HepG2 (cell line): ENCODE measurements around the gene IDH3G. TPM values are rescaled to one million over a fixed set of nuclear protein-coding genes. Genes with fewer than 3 reads are reported as not detected.

Experiments used
- ATAC-seq: fragments of 200-7000 bp; cut with Tn5 transposase; 3 replicates; pipeline ENCODE4 v1.9.1; 2020; ENCODE audit warnings: mild to moderate bottlenecking, moderate library complexity
- BruUV-seq: library from RNA; stranded (reverse); fragments of 400-500 nt; replicated peaks from 2 replicates; lab custom pipeline; 2021; lab: Mats Ljungman, UMichigan
- CTCF ChIA-PET: fragments of 300-600 bp; formaldehyde crosslinking; extraction: SDS; loops from one replicate; lab custom pipeline; 2021; ENCODE audit warnings: low total read pairs, inconsistent platforms, low intra/inter-chr PET ratio; lab: Yijun Ruan, JAX
- POLR2A ChIA-PET: fragments of 350-600 bp; sonication (Branson Sonifier 250); formaldehyde crosslinking; loops from one replicate; lab custom pipeline; 2020; ENCODE audit warnings: antibody characterized with exemption, inconsistent platforms; lab: Yijun Ruan, JAX
- DNase-seq: peaks from one replicate; pipeline ENCODE4 v3.0.0-alpha.2; 2015; ENCODE audit warnings: low spot score
- FAIRE-seq: peaks from 3 replicates; lab custom pipeline; 2011; peaks lifted over from hg19 to GRCh38; lab: Jason Lieb, UNC
- H2AFZ ChIP-seq: one replicate; pipeline ENCODE4 v1.6.1; 2011; ENCODE audit warnings: low read length, inconsistent platforms
- H3K27ac ChIP-seq: fragments of 300-600 bp; 3 replicates; pipeline ENCODE4 v1.8.0; 2011; ENCODE audit warnings: mixed run types, mild to moderate bottlenecking, mixed read lengths, low read length, inconsistent platforms; ENCODE audit not compliant: insufficient read depth; ENCODE audit errors: extremely low read length
- H3K27me3 ChIP-seq, 2 experiments: fragments of 200-600 bp in 1 of 2; 2 replicates in 1 of 2; 3 replicates in 1 of 2; pipeline versions ENCODE4 v1.6.0 to v1.8.0; 2011; ENCODE audit warnings: low read length in 2 of 2, mild to moderate bottlenecking in 2 of 2, moderate library complexity in 2 of 2, inconsistent platforms in 1 of 2; ENCODE audit not compliant: insufficient read depth in 2 of 2, control insufficient read depth in 1 of 2
- H3K36me3 ChIP-seq, 2 experiments: fragments of 200-600 bp in 1 of 2; replicated peaks in 1 of 2; 2 replicates in 1 of 2; 3 replicates in 1 of 2; pipeline versions ENCODE4 v1.5.1 to v1.8.0; 2011; ENCODE audit warnings: low read length in 2 of 2, inconsistent platforms in 1 of 2; ENCODE audit not compliant: insufficient read depth in 2 of 2, control insufficient read depth in 1 of 2
- H3K4me1 ChIP-seq: 2 replicates; pipeline ENCODE4 v1.5.1; 2012; ENCODE audit warnings: low read length, inconsistent platforms; ENCODE audit not compliant: insufficient read depth
- H3K4me2 ChIP-seq: 2 replicates; pipeline ENCODE4 v1.6.0; 2011; ENCODE audit warnings: low read depth, low read length, inconsistent platforms
- H3K4me3 ChIP-seq, 3 experiments: fragments of 200-600 bp in 1 of 3; sonication (generic), shearing (Covaris generic) in 1 of 3; replicated peaks in 1 of 3; 2 replicates each; pipeline ENCODE4 v1.5.1; 2011 to 2016; ENCODE audit warnings: low read length in 3 of 3, inconsistent platforms in 2 of 3, low read depth in 2 of 3, mild to moderate bottlenecking in 2 of 3, control low read depth in 1 of 3, mixed read lengths in 1 of 3; ENCODE audit not compliant: insufficient read depth in 1 of 3
- H3K79me2 ChIP-seq: one replicate; pipeline ENCODE4 v1.6.1; 2011; ENCODE audit warnings: low read length, inconsistent platforms; ENCODE audit not compliant: insufficient read depth
- H3K9ac ChIP-seq: 2 replicates; pipeline ENCODE4 v1.6.0; 2011; ENCODE audit warnings: mild to moderate bottlenecking, low read depth, low read length, inconsistent platforms; ENCODE audit not compliant: insufficient read depth
- H3K9me3 ChIP-seq: 2 replicates; pipeline ENCODE4 v1.5.1; 2012; ENCODE audit warnings: mild to moderate bottlenecking, low read length
- H4K20me1 ChIP-seq: 2 replicates; pipeline ENCODE4 v1.6.0; 2011; ENCODE audit warnings: inconsistent platforms, mild to moderate bottlenecking, low read length, moderate library complexity; ENCODE audit not compliant: insufficient read depth
- ADNP ChIP-seq: sonication (generic); formaldehyde crosslinking; IDR thresholded peaks from 2 replicates; pipeline ENCODE4 v1.4.0; 2020; ENCODE audit warnings: missing genetic modification reagents
- ARNT ChIP-seq: fragments of 450-650 bp; IDR thresholded peaks from 2 replicates; pipeline ENCODE4 v1.6.1; 2017
- ZNF652 ChIP-seq: IDR thresholded peaks from 2 replicates; pipeline ENCODE4 v1.6.1; 2016; ENCODE audit warnings: low read depth, borderline replicate concordance
- ZNF883 ChIP-seq: sonication (generic); formaldehyde crosslinking; IDR thresholded peaks from 2 replicates; pipeline ENCODE4 v1.5.1; 2020; ENCODE audit warnings: mild to moderate bottlenecking, missing genetic modification reagents; ENCODE audit errors: not compliant biosample characterization
- WGBS: methylation state at CpG from one replicate; pipeline ENCODE4 v1.1.6; 2017; ENCODE audit warnings: low lambda C conversion rate; 5-methylcytosine and 5-hydroxymethylcytosine counted together
- in situ Hi-C: cut with HindIII; loops from 2 replicates; pipeline ENCODE4 v1.10.0; 2017; ENCODE audit warnings: low pct_unique_long_range_greater_than_20kb; ENCODE audit not compliant: extremely low pct_ligation_motif_present
- intact Hi-C: fragments of 100-400 bp; cut with micrococcal nuclease; formaldehyde crosslinking; loops from one replicate; pipeline ENCODE4 v1.10.0; 2022; ENCODE audit not compliant: unreplicated experiment
- polyA plus RNA-seq, 8 experiments: library from polyadenylated mRNA; depleted of rRNA in 3 of 8; stranded (reverse) in 7 of 8; unstranded in 1 of 8; fragments of >200 nt; fragmentation: Illumina TruSeq in 4 of 8; extraction: Trizol in 4 of 8; gene quantifications; 2 replicates each; pipeline versions ENCODE4 v1.2.1 to v1.2.3, GENCODE V29; 2011 to 2016; ENCODE audit warnings: low read depth in 4 of 8, missing spikeins in 1 of 8, mixed read lengths in 1 of 8; ENCODE audit not compliant: insufficient read depth in 1 of 8
- total RNA-seq, 5 experiments: library from RNA; depleted of rRNA; stranded (reverse); fragments of >200 nt; fragmentation: Illumina TruSeq; extraction: Trizol; gene quantifications; 2 replicates each; pipeline ENCODE4 v1.2.3, GENCODE V29; 2016; ENCODE audit warnings: low read depth in 1 of 5
- TF ChIP-seq, protein P1 (sequence below): sonication (generic); formaldehyde crosslinking; IDR thresholded peaks from 2 replicates; pipeline ENCODE4 v1.5.0; 2020; ENCODE audit warnings: missing genetic modification reagents, mild to moderate bottlenecking, borderline replicate concordance
- TF ChIP-seq, protein P2 (sequence below): sonication (generic); formaldehyde crosslinking; IDR thresholded peaks from 2 replicates; pipeline ENCODE4 v1.9.0; 2021; ENCODE audit warnings: missing genetic modification reagents, borderline replicate concordance
- TF ChIP-seq, protein P3 (sequence below): sonication (generic); formaldehyde crosslinking; IDR thresholded peaks from 2 replicates; pipeline ENCODE4 v1.8.1; 2022; ENCODE audit warnings: low read depth, mild to moderate bottlenecking, missing genetic modification reagents
- TF ChIP-seq, protein P4 (sequence below): IDR thresholded peaks from 2 replicates; pipeline ENCODE4 v1.6.1; 2016
- TF ChIP-seq, protein P5 (sequence below), 2 experiments: IDR thresholded peaks; 2 replicates each; pipeline ENCODE4 v1.6.1; 2011 to 2012; ENCODE audit warnings: low read length in 2 of 2, borderline replicate concordance in 1 of 2, low read depth in 1 of 2, mild to moderate bottlenecking in 1 of 2, moderate library complexity in 1 of 2

The IDH3G gene
- total and polyA plus RNA-seq, 2 of the 13 experiments (the other 11 are each of a cell fraction or from before 2014, with no cell fraction given) = 18.7 to 35.5 TPM

DNA sequence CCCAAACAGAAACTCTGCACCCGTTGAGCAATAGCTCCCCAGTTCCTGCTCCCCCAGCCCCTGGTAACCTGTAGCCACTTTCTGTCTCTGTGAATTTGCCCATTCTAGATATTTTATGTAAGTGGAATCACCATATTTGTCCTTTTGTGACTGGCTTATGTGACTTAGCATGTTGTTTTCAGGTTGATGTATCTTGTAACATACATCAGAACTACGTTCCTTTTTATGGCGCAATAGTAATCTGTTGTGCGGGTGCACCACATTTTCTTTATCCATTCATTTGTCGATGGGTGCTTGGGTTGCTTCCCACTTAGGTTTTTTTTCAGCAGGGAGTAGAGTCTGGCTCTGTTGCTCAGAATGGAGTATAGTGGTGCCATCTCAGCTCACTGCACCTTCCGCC is 42.7 kb upstream of the IDH3G start (continued):
- TF ChIP-seq ADNP (CRISPR knock-in tag) (no peak), ARNT (no peak), ZNF652 (CRISPR knock-in tag) (no peak)
- TF ChIP-seq, all 625 proteins: peak for 0

- H4K20me1 ChIP-seq = no peaks in the 10 kb centered on the region
- FAIRE-seq (no peak), ATAC-seq (no peak; the same call in 2 of the 3 replicates), DNase-seq (no peak)
- no peak overlapping the region for H3K9ac ChIP-seq
- peaks cover 4 to 26% of the 10 kb centered on the region in 2 experiments; a peak in 3 of 5 replicates for H3K27me3 ChIP-seq
- no peak overlapping the region for H3K4me2 ChIP-seq
- no peaks in the 10 kb centered on the region for H3K9me3 ChIP-seq
- no peaks in the 10 kb centered on the region for H3K36me3 ChIP-seq
- BruUV-seq = no TSS peak
- ChIA-PET CTCF (no interaction called here), POLR2A (no interaction called here)
- no peak overlapping the region for H3K4me3 ChIP-seq
- WGBS = 90% methylated on average over 2 of the region's 10 CpGs
- TF ChIP-seq, protein P1, sequence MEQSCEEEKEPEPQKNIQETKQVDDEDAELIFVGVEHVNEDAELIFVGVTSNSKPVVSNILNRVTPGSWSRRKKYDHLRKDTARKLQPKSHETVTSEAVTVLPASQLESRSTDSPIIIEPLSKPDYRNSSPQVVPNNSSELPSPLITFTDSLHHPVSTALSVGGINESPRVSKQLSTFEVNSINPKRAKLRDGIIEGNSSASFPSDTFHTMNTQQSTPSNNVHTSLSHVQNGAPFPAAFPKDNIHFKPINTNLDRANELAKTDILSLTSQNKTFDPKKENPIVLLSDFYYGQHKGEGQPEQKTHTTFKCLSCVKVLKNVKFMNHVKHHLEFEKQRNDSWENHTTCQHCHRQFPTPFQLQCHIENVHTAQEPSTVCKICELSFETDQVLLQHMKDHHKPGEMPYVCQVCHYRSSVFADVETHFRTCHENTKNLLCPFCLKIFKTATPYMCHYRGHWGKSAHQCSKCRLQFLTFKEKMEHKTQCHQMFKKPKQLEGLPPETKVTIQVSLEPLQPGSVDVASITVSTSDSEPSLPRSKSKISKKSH (CRISPR knock-in tag) = no peak
- TF ChIP-seq, protein P2, sequence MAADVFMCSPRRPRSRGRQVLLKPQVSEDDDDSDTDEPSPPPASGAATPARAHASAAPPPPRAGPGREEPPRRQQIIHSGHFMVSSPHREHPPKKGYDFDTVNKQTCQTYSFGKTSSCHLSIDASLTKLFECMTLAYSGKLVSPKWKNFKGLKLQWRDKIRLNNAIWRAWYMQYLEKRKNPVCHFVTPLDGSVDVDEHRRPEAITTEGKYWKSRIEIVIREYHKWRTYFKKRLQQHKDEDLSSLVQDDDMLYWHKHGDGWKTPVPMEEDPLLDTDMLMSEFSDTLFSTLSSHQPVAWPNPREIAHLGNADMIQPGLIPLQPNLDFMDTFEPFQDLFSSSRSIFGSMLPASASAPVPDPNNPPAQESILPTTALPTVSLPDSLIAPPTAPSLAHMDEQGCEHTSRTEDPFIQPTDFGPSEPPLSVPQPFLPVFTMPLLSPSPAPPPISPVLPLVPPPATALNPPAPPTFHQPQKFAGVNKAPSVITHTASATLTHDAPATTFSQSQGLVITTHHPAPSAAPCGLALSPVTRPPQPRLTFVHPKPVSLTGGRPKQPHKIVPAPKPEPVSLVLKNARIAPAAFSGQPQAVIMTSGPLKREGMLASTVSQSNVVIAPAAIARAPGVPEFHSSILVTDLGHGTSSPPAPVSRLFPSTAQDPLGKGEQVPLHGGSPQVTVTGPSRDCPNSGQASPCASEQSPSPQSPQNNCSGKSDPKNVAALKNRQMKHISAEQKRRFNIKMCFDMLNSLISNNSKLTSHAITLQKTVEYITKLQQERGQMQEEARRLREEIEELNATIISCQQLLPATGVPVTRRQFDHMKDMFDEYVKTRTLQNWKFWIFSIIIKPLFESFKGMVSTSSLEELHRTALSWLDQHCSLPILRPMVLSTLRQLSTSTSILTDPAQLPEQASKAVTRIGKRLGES (CRISPR knock-in tag) = no peak
- TF ChIP-seq, protein P3, sequence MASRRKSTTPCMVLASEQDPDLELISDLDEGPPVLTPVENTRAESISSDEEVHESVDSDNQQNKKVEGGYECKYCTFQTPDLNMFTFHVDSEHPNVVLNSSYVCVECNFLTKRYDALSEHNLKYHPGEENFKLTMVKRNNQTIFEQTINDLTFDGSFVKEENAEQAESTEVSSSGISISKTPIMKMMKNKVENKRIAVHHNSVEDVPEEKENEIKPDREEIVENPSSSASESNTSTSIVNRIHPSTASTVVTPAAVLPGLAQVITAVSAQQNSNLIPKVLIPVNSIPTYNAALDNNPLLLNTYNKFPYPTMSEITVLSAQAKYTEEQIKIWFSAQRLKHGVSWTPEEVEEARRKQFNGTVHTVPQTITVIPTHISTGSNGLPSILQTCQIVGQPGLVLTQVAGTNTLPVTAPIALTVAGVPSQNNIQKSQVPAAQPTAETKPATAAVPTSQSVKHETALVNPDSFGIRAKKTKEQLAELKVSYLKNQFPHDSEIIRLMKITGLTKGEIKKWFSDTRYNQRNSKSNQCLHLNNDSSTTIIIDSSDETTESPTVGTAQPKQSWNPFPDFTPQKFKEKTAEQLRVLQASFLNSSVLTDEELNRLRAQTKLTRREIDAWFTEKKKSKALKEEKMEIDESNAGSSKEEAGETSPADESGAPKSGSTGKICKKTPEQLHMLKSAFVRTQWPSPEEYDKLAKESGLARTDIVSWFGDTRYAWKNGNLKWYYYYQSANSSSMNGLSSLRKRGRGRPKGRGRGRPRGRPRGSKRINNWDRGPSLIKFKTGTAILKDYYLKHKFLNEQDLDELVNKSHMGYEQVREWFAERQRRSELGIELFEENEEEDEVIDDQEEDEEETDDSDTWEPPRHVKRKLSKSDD = no peak
- TF ChIP-seq, protein P4, sequence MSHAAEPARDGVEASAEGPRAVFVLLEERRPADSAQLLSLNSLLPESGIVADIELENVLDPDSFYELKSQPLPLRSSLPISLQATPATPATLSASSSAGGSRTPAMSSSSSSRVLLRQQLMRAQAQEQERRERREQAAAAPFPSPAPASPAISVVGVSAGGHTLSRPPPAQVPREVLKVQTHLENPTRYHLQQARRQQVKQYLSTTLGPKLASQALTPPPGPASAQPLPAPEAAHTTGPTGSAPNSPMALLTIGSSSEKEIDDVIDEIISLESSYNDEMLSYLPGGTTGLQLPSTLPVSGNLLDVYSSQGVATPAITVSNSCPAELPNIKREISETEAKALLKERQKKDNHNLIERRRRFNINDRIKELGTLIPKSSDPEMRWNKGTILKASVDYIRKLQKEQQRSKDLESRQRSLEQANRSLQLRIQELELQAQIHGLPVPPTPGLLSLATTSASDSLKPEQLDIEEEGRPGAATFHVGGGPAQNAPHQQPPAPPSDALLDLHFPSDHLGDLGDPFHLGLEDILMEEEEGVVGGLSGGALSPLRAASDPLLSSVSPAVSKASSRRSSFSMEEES (CRISPR knock-in tag) = no peak
- TF ChIP-seq, protein P5, sequence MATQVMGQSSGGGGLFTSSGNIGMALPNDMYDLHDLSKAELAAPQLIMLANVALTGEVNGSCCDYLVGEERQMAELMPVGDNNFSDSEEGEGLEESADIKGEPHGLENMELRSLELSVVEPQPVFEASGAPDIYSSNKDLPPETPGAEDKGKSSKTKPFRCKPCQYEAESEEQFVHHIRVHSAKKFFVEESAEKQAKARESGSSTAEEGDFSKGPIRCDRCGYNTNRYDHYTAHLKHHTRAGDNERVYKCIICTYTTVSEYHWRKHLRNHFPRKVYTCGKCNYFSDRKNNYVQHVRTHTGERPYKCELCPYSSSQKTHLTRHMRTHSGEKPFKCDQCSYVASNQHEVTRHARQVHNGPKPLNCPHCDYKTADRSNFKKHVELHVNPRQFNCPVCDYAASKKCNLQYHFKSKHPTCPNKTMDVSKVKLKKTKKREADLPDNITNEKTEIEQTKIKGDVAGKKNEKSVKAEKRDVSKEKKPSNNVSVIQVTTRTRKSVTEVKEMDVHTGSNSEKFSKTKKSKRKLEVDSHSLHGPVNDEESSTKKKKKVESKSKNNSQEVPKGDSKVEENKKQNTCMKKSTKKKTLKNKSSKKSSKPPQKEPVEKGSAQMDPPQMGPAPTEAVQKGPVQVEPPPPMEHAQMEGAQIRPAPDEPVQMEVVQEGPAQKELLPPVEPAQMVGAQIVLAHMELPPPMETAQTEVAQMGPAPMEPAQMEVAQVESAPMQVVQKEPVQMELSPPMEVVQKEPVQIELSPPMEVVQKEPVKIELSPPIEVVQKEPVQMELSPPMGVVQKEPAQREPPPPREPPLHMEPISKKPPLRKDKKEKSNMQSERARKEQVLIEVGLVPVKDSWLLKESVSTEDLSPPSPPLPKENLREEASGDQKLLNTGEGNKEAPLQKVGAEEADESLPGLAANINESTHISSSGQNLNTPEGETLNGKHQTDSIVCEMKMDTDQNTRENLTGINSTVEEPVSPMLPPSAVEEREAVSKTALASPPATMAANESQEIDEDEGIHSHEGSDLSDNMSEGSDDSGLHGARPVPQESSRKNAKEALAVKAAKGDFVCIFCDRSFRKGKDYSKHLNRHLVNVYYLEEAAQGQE (IDR thresholded peaks at IDR 0.05; ENCODE audit: borderline replicate concordance in 1 of 2, low read depth in 1 of 2, low read length in 2 of 2) = peak; percentile 52 to 86
- no peak for TF ChIP-seq ZNF883 (CRISPR knock-in tag)
- no peak overlapping the region for H2AFZ ChIP-seq
- in situ Hi-C loops = no loop called here
- H3K4me1 ChIP-seq = no peaks in the 10 kb centered on the region
- no peak overlapping the region for H3K27ac ChIP-seq
- H3K79me2 ChIP-seq = no peaks in the 10 kb centered on the region
- intact Hi-C loops = no loop called here
Measured at GRCh38 chrX:153832728-153833127, 38.6 kb upstream of the IDH3G start.
